ENCODE measurements around the gene NFKBIA. TPM values are rescaled to one million over a fixed set of nuclear protein-coding genes. Genes with fewer than 3 reads are reported as not detected.

The NFKBIA gene
- total RNA-seq, 6 donors from 2014 or later, result 292 to 944 (median 610) TPM

GRCh38 chr14:35418093-35418492 is 13.5 kb upstream of the NFKBIA start:
- ATAC-seq (ENCODE audit: low FRiP score in 2 of 2) (no peak), DNase-seq (no peak)
- 38 to 48% methylated on average over 2 of the region's 2 CpGs for WGBS, 2 donors
- Histone ChIP-seq H3K4me1 (peaks cover 12 to 31% (median 17%) of the 10 kb centered on the region in 4 donors), H3K27me3 (no peaks in the 10 kb centered on the region), H3K27ac (no peak overlapping the region), H3K4me3 (no peak overlapping the region), H3K9me3 (no peaks in the 10 kb centered on the region), H3K36me3 (no peaks in the 10 kb centered on the region)
- TF ChIP-seq EP300 (IDR thresholded peaks at IDR 0.05) (no peak), POLR2AphosphoS5 (IDR thresholded peaks at IDR 0.05) (no peak), CTCF (IDR thresholded peaks at IDR 0.05) (no peak), POLR2A (IDR thresholded peaks at IDR 0.05) (no peak)

- Histone ChIP-seq H3K27me3 (no peaks in the 10 kb centered on the region), H3K4me1 (peaks cover 12 to 30% (median 14%) of the 10 kb centered on the region in 4 donors), H3K27ac (peak overlapping the region in 1 of 4 donors; percentile 9), H3K9me3 (no peaks in the 10 kb centered on the region), H3K36me3 (no peaks in the 10 kb centered on the region), H3K4me3 (no peak overlapping the region)
- TF ChIP-seq EP300 (IDR thresholded peaks at IDR 0.05) (no peak), POLR2AphosphoS5 (IDR thresholded peaks at IDR 0.05) (no peak), CTCF (IDR thresholded peaks at IDR 0.05) (no peak), POLR2A (IDR thresholded peaks at IDR 0.05) (no peak)
- ATAC-seq (ENCODE audit: low FRiP score in 2 of 2), result no peak
- 29 to 36% methylated on average over 3 to 5 of the region's 5 CpGs for WGBS, 2 donors
- no peak for DNase-seq
Measured at GRCh38 chr14:35416108-35416750, 11.7 kb upstream of the NFKBIA start.

- Histone ChIP-seq H3K27ac (peak overlapping the region; percentile 21 to 70 (median 66)), H3K9me3 (no peaks in the 10 kb centered on the region), H3K4me1 (peaks cover 12 to 22% (median 14%) of the 10 kb centered on the region in 4 donors), H3K36me3 (no peaks in the 10 kb centered on the region), H3K4me3 (no peak overlapping the region), H3K27me3 (no peaks in the 10 kb centered on the region)
- 31 to 45% methylated on average over 4 of the region's 4 CpGs for WGBS, 2 donors
- DNase-seq (no peak), ATAC-seq (ENCODE audit: low FRiP score in 2 of 2) (peak; percentile 31 to 50)
- TF ChIP-seq POLR2AphosphoS5 (IDR thresholded peaks at IDR 0.05) (no peak), POLR2A (IDR thresholded peaks at IDR 0.05) (no peak)
Measured at GRCh38 chr14:35414365-35414764, 9.8 kb upstream of the NFKBIA start.

- ATAC-seq (ENCODE audit: low FRiP score in 2 of 2), result no peak
- H3K9me3 ChIP-seq, result no peaks in the 10 kb centered on the region
- TF ChIP-seq EP300 (IDR thresholded peaks at IDR 0.05) (no peak), POLR2A (IDR thresholded peaks at IDR 0.05) (no peak), POLR2AphosphoS5 (IDR thresholded peaks at IDR 0.05) (no peak), CTCF (IDR thresholded peaks at IDR 0.05) (no peak)
- H3K36me3 ChIP-seq, result no peaks in the 10 kb centered on the region
- no peak for DNase-seq
- no peak overlapping the region for H3K4me3 ChIP-seq
- H3K27ac ChIP-seq, result peak overlapping the region in 3 of 4 donors; percentile 62 to 70 (median 70)
- 57 to 73% methylated on average over 12 of the region's 12 CpGs for WGBS, 2 donors
- H3K27me3 ChIP-seq, result no peaks in the 10 kb centered on the region
- H3K4me1 ChIP-seq, result peaks cover 12 to 22% (median 14%) of the 10 kb centered on the region in 4 donors
Measured at GRCh38 chr14:35412272-35413056, 7.9 kb upstream of the NFKBIA start.

- ATAC-seq (ENCODE audit: low FRiP score in 2 of 2), result no peak
- WGBS, 2 donors, result 80 to 81% methylated on average over 6 of the region's 6 CpGs
- Histone ChIP-seq H3K9me3 (no peaks in the 10 kb centered on the region), H3K27ac (no peak overlapping the region), H3K4me1 (peaks cover 23 to 32% (median 27%) of the 10 kb centered on the region in 4 donors), H3K4me3 (no peak overlapping the region), H3K27me3 (no peaks in the 10 kb centered on the region), H3K36me3 (no peaks in the 10 kb centered on the region)
- TF ChIP-seq POLR2AphosphoS5 (IDR thresholded peaks at IDR 0.05) (no peak), CTCF (IDR thresholded peaks at IDR 0.05) (no peak), EP300 (IDR thresholded peaks at IDR 0.05) (no peak), POLR2A (IDR thresholded peaks at IDR 0.05) (no peak)
- no peak for DNase-seq
Measured at GRCh38 chr14:35410858-35411257, 6.3 kb upstream of the NFKBIA start.
